Type B pancreatic cell (in vitro differentiated cells): ENCODE results near the gene NOP9. TPM values are rescaled to one million over a fixed set of nuclear protein-coding genes. Genes with fewer than 3 reads are reported as not detected.

Source experiments
- DNase-seq: peaks from one replicate; pipeline ENCODE4 v3.0.0; 2021; ENCODE audit warnings: mixed read lengths; ENCODE audit not compliant: unreplicated experiment; ENCODE audit errors: extremely low spot score
- H3K27ac Mint-ChIP-seq: 2 replicates; pipeline ENCODE4 v1.8.0; 2021; ENCODE audit warnings: mild to moderate bottlenecking, mixed read lengths
- H3K27me3 Mint-ChIP-seq: 2 replicates; pipeline ENCODE4 v1.8.0; 2021; ENCODE audit warnings: mixed read lengths
- H3K36me3 Mint-ChIP-seq: 2 replicates; pipeline ENCODE4 v1.8.0; 2021; ENCODE audit warnings: mixed read lengths
- H3K4me1 Mint-ChIP-seq: one replicate; pipeline ENCODE4 v1.8.0; 2021; ENCODE audit warnings: mixed read lengths; ENCODE audit not compliant: unreplicated experiment
- H3K4me3 Mint-ChIP-seq: 2 replicates; pipeline ENCODE4 v1.8.0; 2021; ENCODE audit warnings: mild to moderate bottlenecking, mixed read lengths
- H3K9me3 Mint-ChIP-seq: 2 replicates; pipeline ENCODE4 v1.8.0; 2021; ENCODE audit warnings: mixed read lengths
- CTCF ChIP-seq: fragments of 200-600 bp; sonication (generic); conservative IDR thresholded peaks from 2 replicates; pipeline ENCODE4 v1.5.0; 2021; ENCODE audit warnings: antibody characterized with exemption, mild to moderate bottlenecking
- total RNA-seq: library from RNA; stranded (reverse); gene quantifications from 2 replicates; pipeline ENCODE4 v1.2.1, GENCODE V29; 2021; ENCODE audit warnings: low replicate concordance

The NOP9 gene
- total RNA-seq, 1 donor from 2014 or later: 33.9 TPM

GRCh38 chr14:24342889-24343288, 43.2 kb downstream of the NOP9 start:
- no peak for TF ChIP-seq CTCF
- peaks cover 80% of the 10 kb centered on the region for H3K27me3 Mint-ChIP-seq
- no peak overlapping the region for H3K4me3 Mint-ChIP-seq
- H3K27ac Mint-ChIP-seq: no peak overlapping the region
- H3K36me3 Mint-ChIP-seq: no peaks in the 10 kb centered on the region
- no peaks in the 10 kb centered on the region for H3K9me3 Mint-ChIP-seq
- no peaks in the 10 kb centered on the region for H3K4me1 Mint-ChIP-seq
- no peak for DNase-seq

- H3K4me1 Mint-ChIP-seq: no peaks in the 10 kb centered on the region
- H3K4me3 Mint-ChIP-seq: no peak overlapping the region
- H3K27me3 Mint-ChIP-seq: peaks cover 75% of the 10 kb centered on the region
- DNase-seq: no peak
- H3K27ac Mint-ChIP-seq: no peak overlapping the region
- no peak for TF ChIP-seq CTCF
- H3K36me3 Mint-ChIP-seq: no peaks in the 10 kb centered on the region
- H3K9me3 Mint-ChIP-seq: no peaks in the 10 kb centered on the region
Observed at GRCh38 chr14:24343795-24344660, 44.4 kb downstream of the NOP9 start.

- Mint-ChIP-seq H3K9me3 (no peaks in the 10 kb centered on the region), H3K4me3 (no peak overlapping the region), H3K36me3 (no peaks in the 10 kb centered on the region), H3K4me1 (no peaks in the 10 kb centered on the region), H3K27ac (no peak overlapping the region), H3K27me3 (peaks cover 79% of the 10 kb centered on the region)
- no peak for DNase-seq
- no peak for TF ChIP-seq CTCF
Observed at GRCh38 chr14:24347134-24347533, 47.5 kb downstream of the NOP9 start.

- H3K9me3 Mint-ChIP-seq: no peaks in the 10 kb centered on the region
- TF ChIP-seq CTCF: no peak
- H3K36me3 Mint-ChIP-seq: no peaks in the 10 kb centered on the region
- H3K4me3 Mint-ChIP-seq: no peak overlapping the region
- H3K27ac Mint-ChIP-seq: no peak overlapping the region
- no peak for DNase-seq
- peaks cover 81% of the 10 kb centered on the region for H3K27me3 Mint-ChIP-seq
- H3K4me1 Mint-ChIP-seq: peaks cover 3% of the 10 kb centered on the region
Observed at GRCh38 chr14:24348186-24348585, 48.5 kb downstream of the NOP9 start.

GRCh38 chr14:24349742-24350141, 50.1 kb downstream of the NOP9 start:
- H3K4me3 Mint-ChIP-seq: no peak overlapping the region
- H3K4me1 Mint-ChIP-seq: peaks cover 6% of the 10 kb centered on the region
- no peaks in the 10 kb centered on the region for H3K36me3 Mint-ChIP-seq
- H3K27ac Mint-ChIP-seq: no peak overlapping the region
- H3K9me3 Mint-ChIP-seq: no peaks in the 10 kb centered on the region
- no peak for TF ChIP-seq CTCF
- DNase-seq: no peak
- H3K27me3 Mint-ChIP-seq: peaks cover 83% of the 10 kb centered on the region
